HepG2 (cell line): Measurements from ENCODE around the gene ACYP2. TPM values are rescaled to one million over a fixed set of nuclear protein-coding genes. Genes with fewer than 3 reads are reported as not detected.

Source experiments
- AHR ChIP-seq: IDR thresholded peaks from 2 replicates; pipeline ENCODE4 v1.6.1; 2018; ENCODE audit warnings: missing genetic modification reagents, missing compliant biosample characterization
- KDM4B ChIP-seq: sonication (generic); formaldehyde crosslinking; IDR thresholded peaks from 2 replicates; pipeline ENCODE4 v1.4.0; 2020; ENCODE audit warnings: missing genetic modification reagents
- MYC ChIP-seq: sonication (generic); formaldehyde crosslinking; IDR thresholded peaks from 2 replicates; pipeline ENCODE4 v1.9.0; 2021; ENCODE audit warnings: missing genetic modification reagents, borderline replicate concordance
- NR2F1 ChIP-seq, 2 experiments: fragments of 450-650 bp in 1 of 2; formaldehyde crosslinking in 1 of 2; IDR thresholded peaks; 2 replicates each; pipeline versions ENCODE4 v1.5.0 to v1.6.1; 2016 to 2020; ENCODE audit warnings: mild to moderate bottlenecking in 1 of 2, missing compliant biosample characterization in 1 of 2, missing genetic modification reagents in 1 of 2, moderate library complexity in 1 of 2
- NR2F6 ChIP-seq, 2 experiments: IDR thresholded peaks; 2 replicates each; pipeline ENCODE4 v1.6.1; 2016; ENCODE audit warnings: antibody characterized with exemption in 1 of 2, mild to moderate bottlenecking in 1 of 2
- SIX1 ChIP-seq: sonication (generic); formaldehyde crosslinking; IDR thresholded peaks from 2 replicates; pipeline ENCODE4 v1.4.0; 2020; ENCODE audit warnings: missing genetic modification reagents, borderline replicate concordance
- ZBTB42 ChIP-seq: sonication (generic); formaldehyde crosslinking; IDR thresholded peaks from 2 replicates; pipeline ENCODE4 v1.5.0; 2020; ENCODE audit warnings: mild to moderate bottlenecking, missing genetic modification reagents
- ZFP36L2 ChIP-seq: sonication (generic); formaldehyde crosslinking; IDR thresholded peaks from 2 replicates; pipeline ENCODE4 v1.4.0; 2020; ENCODE audit warnings: missing genetic modification reagents
- ZFP62 ChIP-seq: sonication (generic); formaldehyde crosslinking; IDR thresholded peaks from 2 replicates; pipeline ENCODE4 v1.4.0; 2020; ENCODE audit warnings: missing genetic modification reagents
- ZKSCAN1 ChIP-seq: fragments of 150-350 bp; IDR thresholded peaks from 2 replicates; pipeline ENCODE4 v1.6.1; 2014; ENCODE audit warnings: low read length
- ZNF329 ChIP-seq: sonication (generic); formaldehyde crosslinking; IDR thresholded peaks from 2 replicates; pipeline ENCODE4 v1.9.0; 2021; ENCODE audit warnings: low read depth, mild to moderate bottlenecking, missing genetic modification reagents
- ZNF343 ChIP-seq: sonication (generic); formaldehyde crosslinking; IDR thresholded peaks from 2 replicates; pipeline ENCODE4 v1.4.0; 2020; ENCODE audit warnings: mild to moderate bottlenecking, missing genetic modification reagents
- ZNF674 ChIP-seq: sonication (generic); formaldehyde crosslinking; IDR thresholded peaks from 2 replicates; pipeline ENCODE4 v1.5.0; 2020; ENCODE audit warnings: low read depth, mild to moderate bottlenecking, missing genetic modification reagents
- ZNF678 ChIP-seq: sonication (generic); formaldehyde crosslinking; IDR thresholded peaks from 2 replicates; pipeline ENCODE4 v1.4.0; 2020; ENCODE audit warnings: mild to moderate bottlenecking, missing genetic modification reagents
- ZNF878 ChIP-seq: sonication (generic); formaldehyde crosslinking; IDR thresholded peaks from 2 replicates; pipeline ENCODE4 v1.8.1; 2023; ENCODE audit warnings: mild to moderate bottlenecking, missing genetic modification reagents, moderate library complexity
- ZSCAN20 ChIP-seq: sonication (generic); formaldehyde crosslinking; IDR thresholded peaks from 2 replicates; pipeline ENCODE4 v1.4.0; 2020; ENCODE audit warnings: missing genetic modification reagents, mild to moderate bottlenecking, borderline replicate concordance
- ZZZ3 ChIP-seq: sonication (generic); formaldehyde crosslinking; IDR thresholded peaks from 2 replicates; pipeline ENCODE4 v1.4.0; 2020; ENCODE audit warnings: missing genetic modification reagents, mild to moderate bottlenecking, borderline replicate concordance
- polyA plus RNA-seq, 8 experiments: library from polyadenylated mRNA; depleted of rRNA in 3 of 8; stranded (reverse) in 7 of 8; unstranded in 1 of 8; fragments of >200 nt; fragmentation: Illumina TruSeq in 4 of 8; extraction: Trizol in 4 of 8; gene quantifications; 2 replicates each; pipeline versions ENCODE4 v1.2.1 to v1.2.3, GENCODE V29; 2011 to 2016; ENCODE audit warnings: low read depth in 4 of 8, missing spikeins in 1 of 8, mixed read lengths in 1 of 8; ENCODE audit not compliant: insufficient read depth in 1 of 8
- total RNA-seq, 5 experiments: library from RNA; depleted of rRNA; stranded (reverse); fragments of >200 nt; fragmentation: Illumina TruSeq; extraction: Trizol; gene quantifications; 2 replicates each; pipeline ENCODE4 v1.2.3, GENCODE V29; 2016; ENCODE audit warnings: low read depth in 1 of 5
- TF ChIP-seq, protein P1 (sequence below): sonication (generic); formaldehyde crosslinking; IDR thresholded peaks from 2 replicates; pipeline ENCODE4 v1.4.0; 2020; ENCODE audit warnings: missing genetic modification reagents, borderline replicate concordance
- TF ChIP-seq, protein P2 (sequence below): sonication (generic); formaldehyde crosslinking; IDR thresholded peaks from 2 replicates; pipeline ENCODE4 v1.5.1; 2020; ENCODE audit warnings: missing genetic modification reagents, mild to moderate bottlenecking, borderline replicate concordance
- TF ChIP-seq, protein P3 (sequence below): IDR thresholded peaks from 2 replicates; pipeline ENCODE4 v1.6.1; 2018; ENCODE audit warnings: missing genetic modification reagents
- TF ChIP-seq, protein P4 (sequence below): sonication (generic); formaldehyde crosslinking; IDR thresholded peaks from 2 replicates; pipeline ENCODE4 v1.5.0; 2020; ENCODE audit warnings: missing genetic modification reagents
- TF ChIP-seq, protein P5 (sequence below): sonication (generic); formaldehyde crosslinking; IDR thresholded peaks from 2 replicates; pipeline ENCODE4 v1.4.0; 2020; ENCODE audit warnings: missing genetic modification reagents, borderline replicate concordance

Gene ACYP2
- total and polyA plus RNA-seq, 2 of the 13 experiments (the other 11 are each of a cell fraction or from before 2014, with no cell fraction given): 12.3 to 12.7 TPM

DNA sequence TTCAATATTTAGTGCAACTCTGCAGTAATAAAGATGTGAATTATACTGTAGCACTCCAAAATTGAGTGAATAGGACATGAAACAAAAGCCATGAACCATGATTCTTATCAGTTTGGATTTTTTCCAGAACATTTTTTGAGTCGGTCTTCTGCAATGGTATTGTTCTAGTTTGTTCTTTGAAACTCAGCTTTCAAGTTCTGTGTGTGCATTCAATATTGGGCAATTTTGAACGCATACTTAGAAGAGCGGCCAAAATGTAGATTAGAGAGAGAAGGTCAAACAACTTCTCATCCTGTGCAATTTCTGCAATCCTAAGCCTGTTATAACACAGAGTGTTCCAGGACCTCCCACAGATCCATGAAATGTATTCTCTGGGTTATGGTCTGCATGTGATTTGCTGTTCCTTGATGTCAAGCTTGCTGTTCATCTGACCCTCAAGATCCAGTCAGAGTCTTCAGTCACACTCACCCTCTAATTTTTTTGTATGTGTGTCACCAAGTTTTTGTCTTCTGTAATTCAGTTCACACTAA is 92.3 kb downstream of the ACYP2 start (continued):
- TF ChIP-seq, protein P1, sequence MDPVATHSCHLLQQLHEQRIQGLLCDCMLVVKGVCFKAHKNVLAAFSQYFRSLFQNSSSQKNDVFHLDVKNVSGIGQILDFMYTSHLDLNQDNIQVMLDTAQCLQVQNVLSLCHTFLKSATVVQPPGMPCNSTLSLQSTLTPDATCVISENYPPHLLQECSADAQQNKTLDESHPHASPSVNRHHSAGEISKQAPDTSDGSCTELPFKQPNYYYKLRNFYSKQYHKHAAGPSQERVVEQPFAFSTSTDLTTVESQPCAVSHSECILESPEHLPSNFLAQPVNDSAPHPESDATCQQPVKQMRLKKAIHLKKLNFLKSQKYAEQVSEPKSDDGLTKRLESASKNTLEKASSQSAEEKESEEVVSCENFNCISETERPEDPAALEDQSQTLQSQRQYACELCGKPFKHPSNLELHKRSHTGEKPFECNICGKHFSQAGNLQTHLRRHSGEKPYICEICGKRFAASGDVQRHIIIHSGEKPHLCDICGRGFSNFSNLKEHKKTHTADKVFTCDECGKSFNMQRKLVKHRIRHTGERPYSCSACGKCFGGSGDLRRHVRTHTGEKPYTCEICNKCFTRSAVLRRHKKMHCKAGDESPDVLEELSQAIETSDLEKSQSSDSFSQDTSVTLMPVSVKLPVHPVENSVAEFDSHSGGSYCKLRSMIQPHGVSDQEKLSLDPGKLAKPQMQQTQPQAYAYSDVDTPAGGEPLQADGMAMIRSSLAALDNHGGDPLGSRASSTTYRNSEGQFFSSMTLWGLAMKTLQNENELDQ (CRISPR knock-in tag): no peak
- no peak for TF ChIP-seq ZNF674 (CRISPR knock-in tag)
- TF ChIP-seq, protein P2, sequence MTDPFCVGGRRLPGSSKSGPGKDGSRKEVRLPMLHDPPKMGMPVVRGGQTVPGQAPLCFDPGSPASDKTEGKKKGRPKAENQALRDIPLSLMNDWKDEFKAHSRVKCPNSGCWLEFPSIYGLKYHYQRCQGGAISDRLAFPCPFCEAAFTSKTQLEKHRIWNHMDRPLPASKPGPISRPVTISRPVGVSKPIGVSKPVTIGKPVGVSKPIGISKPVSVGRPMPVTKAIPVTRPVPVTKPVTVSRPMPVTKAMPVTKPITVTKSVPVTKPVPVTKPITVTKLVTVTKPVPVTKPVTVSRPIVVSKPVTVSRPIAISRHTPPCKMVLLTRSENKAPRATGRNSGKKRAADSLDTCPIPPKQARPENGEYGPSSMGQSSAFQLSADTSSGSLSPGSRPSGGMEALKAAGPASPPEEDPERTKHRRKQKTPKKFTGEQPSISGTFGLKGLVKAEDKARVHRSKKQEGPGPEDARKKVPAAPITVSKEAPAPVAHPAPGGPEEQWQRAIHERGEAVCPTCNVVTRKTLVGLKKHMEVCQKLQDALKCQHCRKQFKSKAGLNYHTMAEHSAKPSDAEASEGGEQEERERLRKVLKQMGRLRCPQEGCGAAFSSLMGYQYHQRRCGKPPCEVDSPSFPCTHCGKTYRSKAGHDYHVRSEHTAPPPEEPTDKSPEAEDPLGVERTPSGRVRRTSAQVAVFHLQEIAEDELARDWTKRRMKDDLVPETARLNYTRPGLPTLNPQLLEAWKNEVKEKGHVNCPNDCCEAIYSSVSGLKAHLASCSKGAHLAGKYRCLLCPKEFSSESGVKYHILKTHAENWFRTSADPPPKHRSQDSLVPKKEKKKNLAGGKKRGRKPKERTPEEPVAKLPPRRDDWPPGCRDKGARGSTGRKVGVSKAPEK (CRISPR knock-in tag): no peak
- no peak for TF ChIP-seq ZZZ3 (CRISPR knock-in tag)
- TF ChIP-seq ZNF878 (CRISPR knock-in tag): peak; percentile 59; the same call in 1 of the 2 replicates
- TF ChIP-seq, protein P3, sequence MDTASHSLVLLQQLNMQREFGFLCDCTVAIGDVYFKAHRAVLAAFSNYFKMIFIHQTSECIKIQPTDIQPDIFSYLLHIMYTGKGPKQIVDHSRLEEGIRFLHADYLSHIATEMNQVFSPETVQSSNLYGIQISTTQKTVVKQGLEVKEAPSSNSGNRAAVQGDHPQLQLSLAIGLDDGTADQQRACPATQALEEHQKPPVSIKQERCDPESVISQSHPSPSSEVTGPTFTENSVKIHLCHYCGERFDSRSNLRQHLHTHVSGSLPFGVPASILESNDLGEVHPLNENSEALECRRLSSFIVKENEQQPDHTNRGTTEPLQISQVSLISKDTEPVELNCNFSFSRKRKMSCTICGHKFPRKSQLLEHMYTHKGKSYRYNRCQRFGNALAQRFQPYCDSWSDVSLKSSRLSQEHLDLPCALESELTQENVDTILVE (CRISPR knock-in tag): peak; percentile 75
- TF ChIP-seq ZFP62: no peak
- TF ChIP-seq, protein P4, sequence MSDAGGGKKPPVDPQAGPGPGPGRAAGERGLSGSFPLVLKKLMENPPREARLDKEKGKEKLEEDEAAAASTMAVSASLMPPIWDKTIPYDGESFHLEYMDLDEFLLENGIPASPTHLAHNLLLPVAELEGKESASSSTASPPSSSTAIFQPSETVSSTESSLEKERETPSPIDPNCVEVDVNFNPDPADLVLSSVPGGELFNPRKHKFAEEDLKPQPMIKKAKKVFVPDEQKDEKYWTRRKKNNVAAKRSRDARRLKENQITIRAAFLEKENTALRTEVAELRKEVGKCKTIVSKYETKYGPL: 0 out of 2 replicates have a peak, but pooled peaks have one; percentile 71
- TF ChIP-seq NR2F6 (IDR thresholded peaks at IDR 0.05): peak; percentile 93
- peak; percentile 94 for TF ChIP-seq NR2F6 (CRISPR knock-in tag; IDR thresholded peaks at IDR 0.05)
- TF ChIP-seq, protein P5, sequence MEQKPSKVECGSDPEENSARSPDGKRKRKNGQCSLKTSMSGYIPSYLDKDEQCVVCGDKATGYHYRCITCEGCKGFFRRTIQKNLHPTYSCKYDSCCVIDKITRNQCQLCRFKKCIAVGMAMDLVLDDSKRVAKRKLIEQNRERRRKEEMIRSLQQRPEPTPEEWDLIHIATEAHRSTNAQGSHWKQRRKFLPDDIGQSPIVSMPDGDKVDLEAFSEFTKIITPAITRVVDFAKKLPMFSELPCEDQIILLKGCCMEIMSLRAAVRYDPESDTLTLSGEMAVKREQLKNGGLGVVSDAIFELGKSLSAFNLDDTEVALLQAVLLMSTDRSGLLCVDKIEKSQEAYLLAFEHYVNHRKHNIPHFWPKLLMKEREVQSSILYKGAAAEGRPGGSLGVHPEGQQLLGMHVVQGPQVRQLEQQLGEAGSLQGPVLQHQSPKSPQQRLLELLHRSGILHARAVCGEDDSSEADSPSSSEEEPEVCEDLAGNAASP (CRISPR knock-in tag): peak; percentile 82
- TF ChIP-seq ZFP36L2 (CRISPR knock-in tag): no peak
- no peak for TF ChIP-seq ZNF343
- no peak for TF ChIP-seq ZNF329
- no peak for TF ChIP-seq MYC
- TF ChIP-seq ZKSCAN1: no peak
- TF ChIP-seq AHR: no peak
- peak in 1 of 2 experiments; percentile 73; a peak in 1 of 4 replicates for TF ChIP-seq NR2F1 (CRISPR knock-in tag; IDR thresholded peaks at IDR 0.05)
- no peak for TF ChIP-seq ZNF678 (CRISPR knock-in tag)
- peak; percentile 81; the same call in 1 of the 2 replicates for TF ChIP-seq SIX1 (CRISPR knock-in tag)
- no peak for TF ChIP-seq ZBTB42
- no peak for TF ChIP-seq ZSCAN20
- peak; percentile 90; the same call in 1 of the 2 replicates for TF ChIP-seq KDM4B (CRISPR knock-in tag)
